GM12864 (cell line): ENCODE measurements around the gene PARVB.

Experiments
- DNase-seq: peaks from one replicate; pipeline ENCODE4 v3.0.0-alpha.2; 2011; ENCODE audit warnings: low read depth
- H3K4me3 ChIP-seq: 2 replicates; pipeline ENCODE4 v1.5.1; 2011; ENCODE audit warnings: mild to moderate bottlenecking, low read depth, low read length, control low read depth
- CTCF ChIP-seq: IDR thresholded peaks from 2 replicates; pipeline ENCODE4 v1.5.1; 2011; ENCODE audit warnings: low read depth, mild to moderate bottlenecking, moderate library complexity, low read length, control low read depth, inconsistent platforms; ENCODE audit errors: missing control alignments

Gene PARVB

GRCh38 chr22:44098021-44098739 is 74.1 kb downstream of the PARVB start:
- DNase-seq = no peak
- H3K4me3 ChIP-seq = no peak overlapping the region
- no peak for TF ChIP-seq CTCF

GRCh38 chr22:44098966-44099530 is 74.9 kb downstream of the PARVB start:
- no peak for TF ChIP-seq CTCF
- DNase-seq = no peak
- H3K4me3 ChIP-seq = no peak overlapping the region

- no peak for DNase-seq
- no peak for TF ChIP-seq CTCF
- H3K4me3 ChIP-seq = no peak overlapping the region
These were observed 75.6 kb downstream of the PARVB start for GRCh38 chr22:44099696-44100095.

GRCh38 chr22:44100411-44100810 is 76.3 kb downstream of the PARVB start:
- no peak for DNase-seq
- H3K4me3 ChIP-seq = no peak overlapping the region
- no peak for TF ChIP-seq CTCF

- H3K4me3 ChIP-seq = no peak overlapping the region
- TF ChIP-seq CTCF = no peak
- DNase-seq = no peak
These were observed 78.0 kb downstream of the PARVB start for GRCh38 chr22:44102121-44102520.

- DNase-seq = no peak
- no peak overlapping the region for H3K4me3 ChIP-seq
- no peak for TF ChIP-seq CTCF
These were observed 78.8 kb downstream of the PARVB start for GRCh38 chr22:44102856-44103255.
